SW 1271 (cell line): Measurements from ENCODE around the gene BCL11A.

Experiments used
- DNase-seq, 2 experiments: peaks; one replicate each; lab custom pipeline; 2025; lab: John Stamatoyannopoulos, UW

Gene BCL11A

GRCh38 chr2:60505240-60505879 is 48.1 kb downstream of the BCL11A start:
- DNase-seq = no peak

GRCh38 chr2:60504049-60504448 is 49.4 kb downstream of the BCL11A start:
- DNase-seq = no peak

GRCh38 chr2:60502144-60502543 is 51.3 kb downstream of the BCL11A start:
- DNase-seq = no peak

- DNase-seq = no peak
These were observed 52.6 kb downstream of the BCL11A start for GRCh38 chr2:60500861-60501260.

DNA sequence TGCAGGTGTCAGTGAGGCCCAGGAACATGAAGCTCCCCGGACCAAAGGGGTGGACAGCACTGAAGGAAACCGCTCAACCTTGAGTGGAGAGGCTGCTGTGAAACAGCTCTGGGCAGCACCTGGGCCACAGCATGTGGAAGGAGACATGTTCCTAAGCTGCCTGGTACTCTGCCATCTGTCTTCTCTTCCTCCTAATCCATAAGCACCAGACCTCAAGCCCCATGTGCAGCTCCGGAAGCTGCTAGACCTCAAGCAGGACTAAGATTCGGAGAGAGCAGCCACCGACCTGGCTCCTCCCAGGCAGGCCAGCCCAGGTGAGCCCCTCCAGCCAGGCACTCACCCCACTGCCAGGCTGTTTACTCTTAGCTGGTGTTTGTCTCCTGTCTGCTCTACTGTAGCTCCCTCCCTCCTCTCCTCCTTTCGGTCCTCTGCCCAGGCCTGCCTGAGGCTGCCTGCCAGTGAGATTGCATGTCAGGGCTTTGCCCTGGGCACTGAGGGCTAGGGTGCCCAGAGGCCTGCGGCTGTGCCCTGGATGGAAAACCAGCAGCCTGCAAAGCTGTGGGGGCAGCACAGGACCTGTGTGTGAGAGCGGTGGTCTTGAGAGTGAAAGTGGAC is 53.7 kb downstream of the BCL11A start:
- DNase-seq = no peak

GRCh38 chr2:60498816-60499429 is 54.5 kb downstream of the BCL11A start:
- no peak for DNase-seq

- no peak for DNase-seq
These were observed 55.2 kb downstream of the BCL11A start for GRCh38 chr2:60498127-60498815.

DNA sequence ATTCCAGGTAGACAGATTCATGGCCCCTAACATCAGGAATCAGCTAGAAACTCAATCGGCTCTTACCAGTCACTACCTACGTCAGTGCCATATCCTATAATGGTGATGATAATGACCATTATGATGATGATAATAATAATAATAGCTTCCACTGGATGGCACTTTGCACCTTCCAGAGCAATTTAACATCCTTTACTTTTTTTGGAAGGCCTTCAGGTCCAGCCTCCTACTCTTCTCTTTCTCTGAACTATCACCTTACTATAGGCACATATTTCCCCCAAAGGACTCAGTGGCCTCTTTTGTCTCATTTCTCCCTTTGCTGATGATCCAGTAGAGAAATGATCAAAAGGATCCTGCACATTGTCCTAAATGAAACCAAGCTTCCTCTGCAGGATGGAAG is 56.0 kb downstream of the BCL11A start:
- DNase-seq = no peak

- DNase-seq = no peak
These were observed 56.5 kb downstream of the BCL11A start for GRCh38 chr2:60496956-60497355.

GRCh38 chr2:60496475-60496874 is 57.0 kb downstream of the BCL11A start:
- DNase-seq = no peak

- DNase-seq = no peak
These were observed 58.3 kb downstream of the BCL11A start for GRCh38 chr2:60495041-60495625.

DNA sequence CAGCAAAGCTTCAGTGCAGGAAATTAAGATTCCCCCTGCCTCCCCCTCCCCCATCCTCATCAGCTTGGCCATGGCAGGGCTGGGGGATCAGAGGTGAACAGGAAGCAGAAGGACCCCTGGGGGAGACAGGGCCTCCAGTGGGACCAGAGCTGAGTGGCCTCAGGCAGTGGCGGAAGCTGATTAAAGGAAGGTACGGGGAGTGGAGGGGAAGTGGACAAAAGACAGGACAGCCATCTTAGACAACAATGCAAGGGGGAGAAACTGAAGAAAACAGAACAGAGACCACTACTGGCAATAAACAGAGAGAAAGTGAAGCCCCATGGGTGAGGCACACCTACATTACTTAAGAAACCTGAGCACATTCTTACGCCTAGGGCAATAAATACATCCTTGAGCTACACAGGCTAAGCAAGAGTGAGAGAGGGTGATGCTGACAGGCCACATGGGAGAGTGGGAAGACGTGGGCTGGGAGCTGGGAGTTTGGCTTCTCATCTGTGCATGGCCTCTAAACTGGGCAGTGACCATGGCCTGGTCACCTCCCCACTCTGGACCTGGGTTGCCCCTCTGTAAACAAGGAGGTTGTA is 59.6 kb downstream of the BCL11A start:
- no peak for DNase-seq

DNA sequence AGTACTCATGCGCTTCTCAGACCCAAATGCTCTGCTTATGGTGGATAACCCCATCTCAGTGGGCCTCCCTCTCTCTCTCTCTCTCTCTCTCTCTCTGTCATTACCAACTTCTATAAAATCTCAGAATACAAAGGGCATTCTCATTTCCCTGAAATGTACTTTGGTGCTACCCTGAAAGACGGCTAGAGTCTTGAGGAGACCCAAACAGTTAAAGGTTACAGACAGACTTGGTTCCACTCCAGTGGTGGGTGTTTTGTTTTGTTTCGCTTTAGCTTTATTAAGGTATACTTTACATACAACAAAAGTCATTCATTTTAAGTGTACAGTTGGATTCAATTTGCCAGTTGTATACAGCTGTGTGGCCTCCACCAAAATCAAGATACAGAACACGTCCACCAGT is 60.9 kb downstream of the BCL11A start:
- no peak for DNase-seq

DNA sequence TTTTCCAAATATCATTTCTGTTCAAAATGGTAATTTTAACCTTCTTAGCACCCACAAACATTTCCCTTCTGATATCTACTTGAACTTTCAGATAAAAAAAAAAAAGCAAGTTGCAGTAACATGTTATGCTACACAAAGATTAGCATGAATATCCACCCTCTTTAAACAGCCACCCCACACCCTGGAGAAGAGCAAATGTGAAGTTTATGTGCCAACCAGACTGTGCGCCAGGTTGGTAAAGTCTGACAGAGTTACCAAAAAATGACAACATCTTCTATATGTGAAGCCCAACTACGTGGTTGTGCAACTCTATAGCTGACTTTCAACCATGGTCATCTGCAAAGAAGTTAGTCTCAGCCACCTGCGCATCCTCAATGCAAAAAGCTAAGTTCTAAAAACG is 62.6 kb downstream of the BCL11A start:
- no peak for DNase-seq

- DNase-seq = no peak
These were observed 63.0 kb downstream of the BCL11A start for GRCh38 chr2:60490441-60490840.

- DNase-seq = no peak
These were observed 64.2 kb downstream of the BCL11A start for GRCh38 chr2:60489289-60489688.

GRCh38 chr2:60488291-60488690 is 65.2 kb downstream of the BCL11A start:
- DNase-seq = no peak

DNA sequence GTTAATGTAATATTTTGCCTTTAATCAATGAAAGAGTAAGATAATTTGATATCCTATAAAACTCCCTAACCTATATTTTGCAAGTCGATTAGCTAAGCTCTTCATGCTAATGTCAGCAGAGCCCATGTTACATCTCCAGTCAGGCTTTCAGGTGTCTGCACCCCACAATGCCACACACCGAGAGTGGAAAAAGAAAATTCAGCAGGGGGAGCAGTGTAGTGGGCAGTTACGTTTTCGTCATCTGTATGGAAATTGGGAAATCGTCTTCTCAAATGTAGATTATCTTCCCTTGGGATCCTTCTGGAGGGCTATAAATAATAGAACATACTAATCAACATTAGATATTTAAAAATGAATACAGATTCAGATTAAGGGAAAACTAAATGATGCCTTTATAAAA is 66.3 kb downstream of the BCL11A start:
- DNase-seq = no peak

DNA sequence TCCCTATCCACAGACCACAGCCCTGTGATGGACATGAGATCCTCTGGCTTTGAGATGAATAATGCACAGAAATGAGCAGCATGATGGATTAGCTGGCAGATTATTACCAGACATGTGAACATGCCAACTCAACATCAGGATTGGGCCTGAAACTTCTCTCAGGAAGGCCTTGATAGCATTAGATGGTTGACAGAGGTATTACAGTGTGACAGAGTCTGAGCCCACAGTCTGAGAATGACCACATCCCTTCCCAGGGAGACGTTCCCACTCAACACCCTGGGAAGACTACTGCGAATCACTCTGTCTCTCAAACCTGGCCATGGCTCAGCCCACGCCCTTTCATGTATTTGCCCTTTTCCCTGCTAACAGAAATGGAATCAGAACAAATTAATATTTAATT is 66.9 kb downstream of the BCL11A start:
- no peak for DNase-seq

DNA sequence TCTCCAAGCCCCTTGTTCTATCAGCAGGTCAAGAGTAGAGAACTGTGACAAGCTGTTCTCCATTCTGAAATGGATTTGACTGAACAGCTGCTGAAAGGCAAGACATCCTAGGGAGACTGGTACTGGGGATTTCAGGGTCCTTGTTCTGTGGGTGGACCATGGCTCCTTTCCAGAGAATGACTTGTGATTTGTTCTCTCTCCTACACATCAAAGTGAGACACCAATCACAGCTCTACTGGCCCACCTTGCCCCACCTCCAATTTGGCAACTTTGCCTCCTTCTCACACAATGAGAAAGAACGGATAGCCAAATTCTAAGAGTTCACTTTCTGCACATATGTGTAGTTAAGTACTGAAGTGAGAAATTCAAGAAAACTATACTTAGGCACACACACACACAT is 67.4 kb downstream of the BCL11A start:
- no peak for DNase-seq

- DNase-seq = no peak
These were observed 67.9 kb downstream of the BCL11A start for GRCh38 chr2:60485550-60485949.

DNA sequence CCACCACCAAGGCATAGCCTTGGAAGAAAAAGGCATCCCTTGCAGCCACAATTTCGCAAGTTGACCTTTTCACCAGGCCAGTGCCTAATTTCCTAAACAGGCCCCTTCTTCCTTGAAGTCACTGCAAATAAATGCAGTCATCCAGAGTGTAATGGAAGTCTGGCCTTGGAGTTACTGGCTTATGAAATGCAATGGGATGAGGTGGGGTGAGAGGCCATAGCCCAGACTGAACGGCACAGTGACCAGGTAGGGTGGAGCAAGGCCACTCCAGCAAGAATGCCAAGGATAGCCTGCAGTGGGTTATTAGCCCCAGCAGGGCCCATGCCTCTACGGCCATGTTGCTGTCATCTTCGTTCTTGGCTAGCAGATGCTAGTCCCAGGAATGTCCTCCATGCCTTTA is 68.4 kb downstream of the BCL11A start:
- DNase-seq = no peak
